ENCODE results near the gene NR2F6. TPM values are rescaled to one million over a fixed set of nuclear protein-coding genes. Genes with fewer than 3 reads are reported as not detected.

The NR2F6 gene
- total and polyA plus RNA-seq, 11 donors = 30.8 to 117 (median 46.3) TPM

DNA sequence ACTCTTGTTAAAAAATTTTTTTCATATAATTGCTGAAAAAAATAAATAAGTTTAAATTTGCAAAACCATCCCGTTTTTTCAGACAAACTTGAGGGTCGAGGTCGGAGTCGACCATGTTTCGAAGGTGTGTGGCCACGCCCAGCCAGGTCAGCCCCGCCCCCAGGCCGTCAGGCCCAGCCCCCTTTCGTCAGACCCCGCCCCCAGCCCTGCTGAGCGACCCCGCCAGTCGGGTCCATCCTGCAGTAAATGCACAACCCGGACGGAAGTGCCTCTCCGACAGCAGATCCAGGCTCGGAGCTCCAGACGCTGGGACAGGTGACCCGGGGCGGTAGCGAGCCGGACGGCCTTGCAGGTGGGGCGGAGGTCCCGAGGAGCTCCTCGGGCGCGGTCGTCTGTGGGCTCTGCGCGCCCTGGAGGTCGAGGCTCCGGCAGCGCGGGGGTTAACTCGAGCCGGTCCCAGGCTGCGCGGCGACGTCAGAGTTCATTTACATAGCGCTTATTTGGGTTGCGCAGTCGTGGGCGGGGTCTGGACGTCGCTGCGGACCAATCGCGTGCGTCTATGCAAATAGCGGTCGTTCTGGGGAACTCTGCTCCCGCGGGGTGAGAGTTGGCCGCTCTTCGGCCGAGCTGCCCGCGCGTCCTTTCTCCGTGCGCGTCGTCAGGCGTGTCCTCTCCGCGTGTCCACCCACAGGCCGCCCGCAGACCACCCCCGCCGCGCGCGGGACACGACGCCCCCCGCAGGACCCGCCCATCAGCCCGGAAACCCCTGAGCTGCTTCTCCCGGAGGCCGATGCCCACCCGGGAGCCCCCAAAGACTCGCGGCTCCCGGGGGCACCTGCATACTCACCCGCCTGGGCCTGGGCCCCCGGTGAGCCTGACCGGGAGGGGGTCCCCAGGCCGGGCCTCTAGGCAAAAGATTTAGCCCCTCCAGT is 19.5 kb downstream of the NR2F6 start, which contains the start of gene OCEL1:
OCEL1 (plus strand) TSS at position 225 of the 932 bp plus-strand sequence; CDS start at position 247, 22 bp downstream.
- H3K27me3 ChIP-seq = no peaks in the 10 kb centered on the region
- TF ChIP-seq POLR2A (IDR thresholded peaks at IDR 0.05) = peak in 1 of 2 donors; percentile 91
- TF ChIP-seq, protein P1, sequence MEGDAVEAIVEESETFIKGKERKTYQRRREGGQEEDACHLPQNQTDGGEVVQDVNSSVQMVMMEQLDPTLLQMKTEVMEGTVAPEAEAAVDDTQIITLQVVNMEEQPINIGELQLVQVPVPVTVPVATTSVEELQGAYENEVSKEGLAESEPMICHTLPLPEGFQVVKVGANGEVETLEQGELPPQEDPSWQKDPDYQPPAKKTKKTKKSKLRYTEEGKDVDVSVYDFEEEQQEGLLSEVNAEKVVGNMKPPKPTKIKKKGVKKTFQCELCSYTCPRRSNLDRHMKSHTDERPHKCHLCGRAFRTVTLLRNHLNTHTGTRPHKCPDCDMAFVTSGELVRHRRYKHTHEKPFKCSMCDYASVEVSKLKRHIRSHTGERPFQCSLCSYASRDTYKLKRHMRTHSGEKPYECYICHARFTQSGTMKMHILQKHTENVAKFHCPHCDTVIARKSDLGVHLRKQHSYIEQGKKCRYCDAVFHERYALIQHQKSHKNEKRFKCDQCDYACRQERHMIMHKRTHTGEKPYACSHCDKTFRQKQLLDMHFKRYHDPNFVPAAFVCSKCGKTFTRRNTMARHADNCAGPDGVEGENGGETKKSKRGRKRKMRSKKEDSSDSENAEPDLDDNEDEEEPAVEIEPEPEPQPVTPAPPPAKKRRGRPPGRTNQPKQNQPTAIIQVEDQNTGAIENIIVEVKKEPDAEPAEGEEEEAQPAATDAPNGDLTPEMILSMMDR (IDR thresholded peaks at IDR 0.05) = peak in 1 of 12 donors; percentile 8
- peaks cover 0 to 16% (median 10%) of the 10 kb centered on the region in 12 donors for H3K4me1 ChIP-seq
- 0 to 1% (median 0%) methylated on average over 12 to 90 of the region's 90 CpGs for WGBS, 4 donors
- H3K27ac ChIP-seq = peak within 1 kb of the TSS; percentile 77 to 93 (median 88)
- H3K4me3 ChIP-seq = peak within 1 kb of the TSS; percentile 26 to 74 (median 67)
- peak; percentile 96 to 98 (median 98) for ATAC-seq
- peaks cover 0 to 26% (median 3%) of the 10 kb centered on the region in 9 donors for H3K36me3 ChIP-seq
- no peaks in the 10 kb centered on the region for H3K9me3 ChIP-seq
- peak; percentile 98 to 99 (median 99) for DNase-seq
- intact Hi-C loops (cut with DNase I) = loop anchor here in 3 of 10 donors (2.0 to 10.0 kb wide), 3 partner anchors 21 to 151 kb away; partner anchors contain the start of genes HAUS8 (in 2 of the 3) and MYO9B (in 2 of the 3)

DNA sequence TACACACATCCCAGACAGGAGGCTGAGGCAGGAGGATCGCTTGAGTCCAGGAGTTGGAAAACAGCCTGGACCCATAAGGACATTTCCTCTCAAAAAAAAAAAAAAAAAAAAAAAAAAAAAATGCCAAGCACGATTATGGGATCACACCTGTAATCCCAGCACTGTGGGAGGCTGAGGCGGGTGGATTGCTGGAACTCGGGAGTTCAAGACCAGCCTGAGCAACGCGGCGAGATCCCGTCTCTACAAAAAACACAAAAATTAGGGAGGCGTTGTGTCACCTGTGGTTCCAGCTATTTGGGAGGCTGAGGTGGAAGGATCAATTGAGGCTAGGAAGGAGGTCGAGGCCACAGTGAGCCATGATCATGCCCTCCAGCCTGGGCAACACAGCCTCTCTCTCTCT is 20.7 kb downstream of the NR2F6 start:
- ATAC-seq = no peak
- Histone ChIP-seq H3K27ac (no peak overlapping the region), H3K4me1 (peaks cover 0 to 18% (median 10%) of the 10 kb centered on the region in 12 donors), H3K9me3 (no peaks in the 10 kb centered on the region), H3K36me3 (peaks cover 0 to 14% (median 0%) of the 10 kb centered on the region in 9 donors), H3K27me3 (no peaks in the 10 kb centered on the region), H3K4me3 (peak overlapping the region in 2 of 12 donors; percentile 71 to 74)
- intact Hi-C loops (cut with DNase I) = loop anchor here in 2 of 10 donors (5.0 to 10.0 kb wide), 2 partner anchors 148 to 150 kb away; partner anchors contain the start of genes HAUS8 (in 2 of the 2) and MYO9B (in 2 of the 2)
- DNase-seq = no peak
- WGBS, 4 donors = 83 to 88% (median 87%) methylated on average over 10 of the region's 10 CpGs
- TF ChIP-seq, protein P1 (IDR thresholded peaks at IDR 0.05) = no peak
- no peak for TF ChIP-seq POLR2A (IDR thresholded peaks at IDR 0.05)

- no peaks in the 10 kb centered on the region for H3K9me3 ChIP-seq
- WGBS, 4 donors = 44 to 56% (median 51%) methylated on average over 9 to 14 of the region's 14 CpGs
- peaks cover 0 to 17% (median 6%) of the 10 kb centered on the region in 12 donors for H3K4me1 ChIP-seq
- peak in 1 of 5 donors; percentile 68 for DNase-seq
- peak in 2 of 4 donors; percentile 32 for ATAC-seq
- no peaks in the 10 kb centered on the region for H3K27me3 ChIP-seq
- H3K27ac ChIP-seq = no peak overlapping the region
- no peak overlapping the region for H3K4me3 ChIP-seq
- H3K36me3 ChIP-seq = peaks cover 0 to 30% (median 20%) of the 10 kb centered on the region in 9 donors
- TF ChIP-seq, protein P1 (IDR thresholded peaks at IDR 0.05) = no peak
- TF ChIP-seq POLR2A (IDR thresholded peaks at IDR 0.05) = no peak
- intact Hi-C loops (cut with DNase I) = loop anchor here in 1 of 10 donors (10.0 kb wide), 1 partner anchor 145 kb away; the partner anchor contains the start of genes HAUS8 and MYO9B
These were observed 25.4 kb downstream of the NR2F6 start for GRCh38 chr19:17220207-17220758.
